Superior temporal gyrus (tissue), 1 donor: ENCODE measurements around the gene LIF.

Source experiments
- DNase-seq: peaks from one replicate; pipeline ENCODE4 v3.0.0-alpha.2; 2016; ENCODE audit errors: extremely low spot score

Gene LIF

DNA sequence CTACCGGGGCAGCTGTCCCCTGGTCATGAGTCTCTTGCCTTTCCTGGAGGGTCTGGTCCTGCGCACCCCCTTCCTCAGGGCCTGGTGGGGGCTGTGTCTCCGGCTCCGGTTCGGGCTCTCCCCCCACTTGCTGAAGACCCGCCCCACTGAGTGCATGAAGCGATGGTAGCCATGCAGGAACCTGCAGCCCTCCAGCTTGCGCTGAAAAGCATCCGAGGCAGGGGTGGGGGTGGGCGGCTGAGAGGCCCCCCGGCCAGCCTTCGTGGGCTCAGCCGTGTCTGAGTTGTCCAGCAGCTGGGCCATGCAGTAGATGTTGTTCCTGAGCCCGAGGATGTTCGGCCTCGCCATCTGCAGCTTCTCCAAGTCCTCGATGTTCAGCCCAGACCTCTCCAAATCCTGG lies 17.3 kb upstream of the LIF start:
- DNase-seq = no peak

GRCh38 chr22:30262917-30263741 lies 16.6 kb upstream of the LIF start:
- peak; percentile 78 for DNase-seq

- DNase-seq = no peak
These were observed 15.6 kb upstream of the LIF start for GRCh38 chr22:30262112-30262511.

GRCh38 chr22:30261134-30261533 lies 14.6 kb upstream of the LIF start:
- no peak for DNase-seq

- DNase-seq = no peak
These were observed 14.1 kb upstream of the LIF start for GRCh38 chr22:30260682-30261081.

DNA sequence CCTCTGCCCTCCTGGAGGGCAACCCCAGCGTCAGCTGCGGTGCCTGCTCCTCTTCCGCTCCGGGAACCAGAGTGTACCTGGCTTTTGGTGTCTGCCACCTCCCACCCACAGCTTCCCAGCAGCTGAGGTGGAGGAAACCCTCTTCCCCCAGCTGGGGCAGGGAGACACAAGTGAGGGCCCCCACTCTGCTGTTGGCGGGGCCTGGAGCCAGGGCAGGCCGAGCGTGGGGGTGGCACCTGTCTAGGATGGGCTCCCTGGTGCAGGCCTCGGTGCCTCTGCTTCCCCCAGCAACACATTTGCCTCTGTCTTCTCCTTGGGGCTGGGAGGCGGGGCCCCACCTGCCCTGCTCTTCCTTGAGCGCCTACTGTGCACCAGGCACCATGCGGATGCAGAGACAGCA lies 13.7 kb upstream of the LIF start:
- no peak for DNase-seq

- DNase-seq = no peak
These were observed 7.8 kb upstream of the LIF start for GRCh38 chr22:30254314-30254713.

GRCh38 chr22:30253205-30253852 lies 6.8 kb upstream of the LIF start:
- DNase-seq = peak; percentile 41

GRCh38 chr22:30252411-30253204 lies 6.0 kb upstream of the LIF start:
- no peak for DNase-seq

- DNase-seq = no peak
These were observed 5.2 kb upstream of the LIF start for GRCh38 chr22:30251711-30252110.

GRCh38 chr22:30250661-30251267 lies 4.2 kb upstream of the LIF start:
- DNase-seq = no peak

DNA sequence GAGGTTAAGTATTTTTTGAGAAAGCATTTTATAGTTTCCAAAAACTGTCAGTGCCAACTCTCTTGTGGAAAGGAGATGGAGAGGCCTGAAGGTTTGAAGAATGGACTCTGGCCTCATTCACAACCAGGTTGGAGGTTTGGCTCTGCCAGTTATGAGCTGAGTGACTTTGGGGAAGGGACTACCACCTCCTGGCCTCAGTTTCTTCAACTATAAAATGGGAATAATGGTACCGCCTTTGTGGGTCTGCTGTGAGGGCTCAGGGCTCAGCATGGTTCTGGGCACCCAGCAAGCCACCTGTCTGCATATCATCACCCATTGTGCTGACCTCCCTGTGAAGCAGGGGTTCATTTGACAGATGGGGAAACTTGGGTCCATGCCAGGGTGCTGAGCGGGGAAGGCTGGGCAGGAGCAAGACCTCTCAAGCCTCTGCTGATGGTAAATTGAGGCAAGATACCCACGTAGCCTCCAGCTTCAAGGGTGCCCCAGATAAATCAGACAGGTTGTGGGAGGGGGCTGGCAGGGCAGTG lies 3.5 kb upstream of the LIF start:
- no peak for DNase-seq

- no peak for DNase-seq
These were observed 2.8 kb upstream of the LIF start for GRCh38 chr22:30249049-30250038.

GRCh38 chr22:30248484-30248883 lies 1.9 kb upstream of the LIF start:
- no peak for DNase-seq

DNA sequence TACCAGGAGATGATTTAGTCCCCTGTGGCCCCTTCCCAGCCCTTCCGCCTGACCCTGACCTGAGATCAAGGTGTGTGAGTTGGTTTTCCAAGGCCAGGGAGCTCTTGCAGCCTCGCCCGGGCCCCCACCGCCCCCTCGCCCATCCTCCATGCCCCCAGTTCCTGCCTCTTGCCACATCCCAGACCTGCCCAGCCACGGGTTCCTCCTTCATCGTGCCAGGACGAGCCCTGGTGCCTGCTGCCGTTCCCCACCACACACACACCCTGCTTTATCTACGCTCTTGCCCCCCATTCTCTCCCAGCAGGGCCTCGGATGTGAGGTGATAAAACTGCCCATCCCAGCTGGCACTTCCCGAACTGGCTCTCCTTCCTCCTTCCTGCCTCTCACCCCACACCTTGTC lies 1.4 kb upstream of the LIF start:
- DNase-seq = no peak

DNA sequence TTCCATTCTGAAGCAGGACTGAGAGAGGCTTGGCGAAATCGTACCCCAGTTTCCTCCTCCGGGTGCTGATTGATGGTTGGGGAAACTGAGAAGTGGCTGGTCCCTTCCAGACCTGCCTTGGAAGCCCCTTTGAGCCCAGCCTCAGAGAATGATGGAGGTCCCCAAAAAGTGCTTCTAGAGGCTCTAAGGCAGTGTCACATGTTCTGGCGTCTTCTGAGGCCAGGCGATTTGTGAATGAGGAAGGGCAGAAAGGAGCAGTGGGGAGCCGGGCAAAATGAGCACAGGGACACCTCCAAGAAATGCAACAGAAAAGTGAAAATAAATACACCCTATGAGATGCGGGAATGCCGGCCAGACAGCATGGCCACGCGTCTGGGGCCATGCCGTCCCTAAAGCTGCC lies 1.0 kb upstream of the LIF start:
- DNase-seq = no peak

GRCh38 chr22:30246814-30247376 lies 336 bp upstream of the LIF start:
- no peak for DNase-seq

DNA sequence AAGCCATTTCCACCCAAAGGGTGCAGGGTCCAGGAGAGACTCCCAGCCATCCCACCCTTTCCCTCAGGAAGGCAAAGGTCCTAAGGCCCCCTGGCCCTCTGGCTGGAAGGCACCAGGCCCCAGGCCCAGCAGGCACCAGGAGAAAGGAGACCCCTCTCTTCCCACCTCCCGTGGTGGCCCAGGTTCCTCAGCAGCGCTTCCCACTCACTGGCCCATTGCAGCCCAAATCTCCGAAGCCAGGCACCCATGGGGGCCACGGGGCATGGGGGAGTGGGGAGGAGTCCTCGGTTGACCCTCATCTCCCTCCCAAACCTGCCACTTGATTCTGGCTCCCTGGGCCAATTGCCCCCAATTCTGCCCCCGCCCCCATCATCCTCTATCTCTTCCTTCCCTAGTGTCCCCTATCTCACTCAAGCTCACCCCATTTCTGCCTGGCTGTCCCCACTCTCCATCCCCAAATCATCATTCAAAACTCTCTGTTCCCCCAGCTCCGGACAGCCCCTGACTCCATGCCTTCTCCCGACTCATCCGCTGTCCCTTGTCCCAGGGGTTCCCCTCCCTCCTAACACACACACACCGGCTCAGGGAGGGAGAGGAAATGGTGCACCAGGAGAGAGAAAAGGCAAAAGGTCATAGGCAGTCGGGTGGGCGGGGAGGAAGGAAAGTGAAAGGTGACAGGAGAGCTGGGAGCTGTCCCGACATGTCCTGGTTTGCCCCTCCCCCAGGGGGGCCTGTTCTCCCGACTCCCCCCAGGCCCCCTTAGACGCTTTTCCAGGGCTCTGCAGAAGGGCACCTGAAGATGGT lies 1.2 kb downstream of the LIF start:
- DNase-seq = no peak

DNA sequence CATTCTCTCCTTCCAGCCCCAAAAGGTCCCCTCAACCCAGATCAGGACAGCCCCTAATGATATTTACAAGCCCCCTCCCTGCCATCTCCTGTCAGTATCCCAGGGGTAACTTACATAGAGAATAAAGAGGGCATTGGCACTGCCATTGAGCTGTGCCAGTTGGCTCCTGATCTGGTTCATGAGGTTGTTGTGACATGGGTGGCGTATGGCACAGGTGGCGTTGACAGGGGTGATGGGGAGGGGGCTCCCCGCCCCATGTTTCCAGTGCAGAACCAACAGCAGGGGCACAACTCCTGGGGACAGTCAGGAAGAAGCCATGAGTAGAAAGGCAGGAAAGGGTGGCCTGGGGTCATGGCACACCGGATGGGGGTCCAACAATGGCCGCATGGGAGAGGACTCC lies 1.9 kb downstream of the LIF start:
- DNase-seq = no peak

DNA sequence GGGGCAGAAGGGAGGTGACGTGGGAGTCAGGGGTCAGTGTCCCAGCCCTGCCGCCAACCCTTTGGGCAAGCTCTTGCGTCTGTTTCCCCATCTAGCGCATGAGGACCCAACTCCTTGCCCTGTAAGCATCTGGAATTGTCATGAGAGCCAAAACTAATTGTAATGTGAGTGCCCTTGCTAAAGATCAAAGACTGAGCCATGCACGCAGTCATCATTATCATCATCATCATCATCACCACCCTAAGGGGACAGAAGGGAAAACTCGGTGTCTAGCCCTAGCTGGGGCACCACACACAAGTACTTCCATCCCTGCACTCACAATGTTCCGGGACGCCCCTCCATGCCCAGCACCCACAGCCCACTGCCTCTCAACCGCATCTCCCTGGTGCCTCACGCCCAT lies 2.5 kb downstream of the LIF start:
- DNase-seq = no peak
